Measurements from ENCODE around the gene TRIML2.

DNA sequence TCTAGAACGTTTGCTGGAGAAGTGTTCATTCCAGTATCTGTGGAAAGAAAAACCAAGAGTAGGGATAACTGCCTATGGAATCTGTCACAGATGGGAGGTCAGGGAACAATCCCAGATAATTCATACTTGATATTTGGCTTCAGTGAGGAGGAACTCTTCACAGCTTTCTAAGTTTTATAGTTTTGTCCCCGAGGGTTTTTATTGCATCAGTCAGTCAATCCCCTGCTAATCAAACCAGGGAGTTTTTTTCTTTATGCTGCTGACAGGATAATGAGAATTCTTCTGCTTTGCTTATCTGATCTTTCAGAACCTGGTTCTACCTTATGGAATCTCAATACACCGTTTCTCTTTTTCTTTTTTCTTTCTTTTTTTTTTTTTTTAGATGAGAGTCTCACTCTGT, 633 bp upstream of the TRIML2 start:
- TF ChIP-seq, protein P1, sequence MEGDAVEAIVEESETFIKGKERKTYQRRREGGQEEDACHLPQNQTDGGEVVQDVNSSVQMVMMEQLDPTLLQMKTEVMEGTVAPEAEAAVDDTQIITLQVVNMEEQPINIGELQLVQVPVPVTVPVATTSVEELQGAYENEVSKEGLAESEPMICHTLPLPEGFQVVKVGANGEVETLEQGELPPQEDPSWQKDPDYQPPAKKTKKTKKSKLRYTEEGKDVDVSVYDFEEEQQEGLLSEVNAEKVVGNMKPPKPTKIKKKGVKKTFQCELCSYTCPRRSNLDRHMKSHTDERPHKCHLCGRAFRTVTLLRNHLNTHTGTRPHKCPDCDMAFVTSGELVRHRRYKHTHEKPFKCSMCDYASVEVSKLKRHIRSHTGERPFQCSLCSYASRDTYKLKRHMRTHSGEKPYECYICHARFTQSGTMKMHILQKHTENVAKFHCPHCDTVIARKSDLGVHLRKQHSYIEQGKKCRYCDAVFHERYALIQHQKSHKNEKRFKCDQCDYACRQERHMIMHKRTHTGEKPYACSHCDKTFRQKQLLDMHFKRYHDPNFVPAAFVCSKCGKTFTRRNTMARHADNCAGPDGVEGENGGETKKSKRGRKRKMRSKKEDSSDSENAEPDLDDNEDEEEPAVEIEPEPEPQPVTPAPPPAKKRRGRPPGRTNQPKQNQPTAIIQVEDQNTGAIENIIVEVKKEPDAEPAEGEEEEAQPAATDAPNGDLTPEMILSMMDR (IDR thresholded peaks at IDR 0.05 in 8 of 11, conservative IDR thresholded peaks at IDR 0.05 in 3 of 11) = no peak
- no peak for TF ChIP-seq POLR2A (IDR thresholded peaks at IDR 0.05)
